ENCODE data around the gene TMA7. TPM values are rescaled to one million over a fixed set of nuclear protein-coding genes. Genes with fewer than 3 reads are reported as not detected.

Gene TMA7
- total and polyA plus RNA-seq, 10 of the 15 experiments (the other 5 are each of a cell fraction or from before 2014, with no cell fraction given) = 319 to 1,760 (median 752) TPM

GRCh38 chr3:48431224-48432029 lies 8.6 kb upstream of the TMA7 start:
- H3K4me1 ChIP-seq (ENCODE audit: control insufficient read depth, insufficient read depth, low read length) = peaks cover 25% of the 10 kb centered on the region
- no peak overlapping the region for H3K4me2 ChIP-seq (ENCODE audit: control insufficient read depth, insufficient read depth)
- FAIRE-seq (no peak), ATAC-seq (no peak), DNase-seq (ENCODE audit: low read depth, low spot score) (no peak)
- in situ Hi-C loops (cut with MboI) (no loop called here), intact Hi-C loops (cut with micrococcal nuclease; ENCODE audit: unreplicated experiment) (no loop called here)
- no peak overlapping the region for H3K9ac ChIP-seq (ENCODE audit: control insufficient read depth, insufficient read depth, low read length)
- H4K20me1 ChIP-seq (ENCODE audit: control insufficient read depth, insufficient read depth) = no peaks in the 10 kb centered on the region
- RAD21 ChIA-PET (ENCODE audit: unreplicated experiment) = no interaction called here
- POLR2A ChIA-PET = no interaction called here
- SMC1A ChIA-PET (ENCODE audit: uncharacterized antibody, unreplicated experiment) = interaction anchor here (1.2 to 11.5 kb wide), 2 partner anchors 24 to 30 kb away, joined by 4 to 287 read pairs; no protein-coding TSS in a partner anchor
- WGBS (ENCODE audit: insufficient coverage, insufficient replicate concordance, low lambda C conversion rate, missing lambda C conversion rate) = 81% methylated on average over 8 of the region's 8 CpGs
- no peak overlapping the region for H3K4me3 ChIP-seq
- CTCF ChIA-PET = interaction anchor here (0.8 to 12.5 kb wide), 3 partner anchors 23 to 159 kb away, joined by 3 to 757 read pairs (median 28); no protein-coding TSS in a partner anchor
- BruUV-seq (replicated peaks) = no TSS peak
- no peak overlapping the region for H2AFZ ChIP-seq (ENCODE audit: control insufficient read depth, low read depth, low read length)
- no peak for TF ChIP-seq CHD4 (IDR thresholded peaks at IDR 0.05)
- no peak for TF ChIP-seq TAF1 (IDR thresholded peaks at IDR 0.05; ENCODE audit: borderline replicate concordance, low read depth, low read length)
- TF ChIP-seq FOS (IDR thresholded peaks at IDR 0.05; ENCODE audit: borderline replicate concordance, extremely low read depth, insufficient read length) = no peak
- no peak for TF ChIP-seq NFXL1 (IDR thresholded peaks at IDR 0.05; ENCODE audit: borderline replicate concordance)
- TF ChIP-seq PAX8 (IDR thresholded peaks at IDR 0.05) = no peak
- no peak for TF ChIP-seq CBX3 (IDR thresholded peaks at IDR 0.05; ENCODE audit: borderline replicate concordance, low read depth)
- TF ChIP-seq RFX5 (IDR thresholded peaks at IDR 0.05; ENCODE audit: low read depth, low read length) = no peak
- no peak for TF ChIP-seq TBL1XR1 (IDR thresholded peaks at IDR 0.05; ENCODE audit: low read depth, low read length)
- TF ChIP-seq TCF12 (IDR thresholded peaks at IDR 0.05; ENCODE audit: low read depth, low read length) = no peak
- TF ChIP-seq YY1 (IDR thresholded peaks at IDR 0.05; ENCODE audit: low read depth, low read length) = no peak
- no peak for TF ChIP-seq ATF7 (IDR thresholded peaks at IDR 0.05; ENCODE audit: low read depth)
- TF ChIP-seq SKIL (IDR thresholded peaks at IDR 0.05; ENCODE audit: low read depth, poor library complexity, severe bottlenecking) = no peak
- no peak for TF ChIP-seq RELA (IDR thresholded peaks at IDR 0.05; ENCODE audit: borderline replicate concordance, partially characterized antibody)
- TF ChIP-seq IKZF1 (conservative IDR thresholded peaks at IDR 0.05) = no peak
- TF ChIP-seq MXI1 (IDR thresholded peaks at IDR 0.05; ENCODE audit: low read depth, low read length) = no peak
- TF ChIP-seq ZBTB4 (CRISPR knock-in tag; IDR thresholded peaks at IDR 0.05) = no peak
- no peak for TF ChIP-seq MYB (IDR thresholded peaks at IDR 0.05; ENCODE audit: borderline replicate concordance, low read depth, low read length)
- no peak for TF ChIP-seq FOXK2 (IDR thresholded peaks at IDR 0.05)
- H3K27ac ChIP-seq (ENCODE audit: control insufficient read depth, insufficient read depth) = peak overlapping the region; percentile 54; the same call in 1 of the 2 replicates
- H3K9me3 ChIP-seq (replicated peaks; ENCODE audit: control insufficient read depth, insufficient read depth, low read length) = no peaks in the 10 kb centered on the region
- no peaks in the 10 kb centered on the region for H3K27me3 ChIP-seq (replicated peaks in 1 of 2; ENCODE audit: control insufficient read depth in 2 of 2, insufficient read depth in 2 of 2, low read length in 1 of 2)
- peaks cover 2 to 16% of the 10 kb centered on the region in 2 experiments; a peak in 2 of 4 replicates for H3K36me3 ChIP-seq (ENCODE audit: control insufficient read depth in 2 of 2, insufficient read depth in 2 of 2, low read length in 1 of 2)
- H3K79me2 ChIP-seq (ENCODE audit: control insufficient read depth, insufficient read depth, low read length) = no peaks in the 10 kb centered on the region; the same call in 1 of the 2 replicates

Measured in GM12878 (cell line).